ENCODE measurements around the gene NFKBIE. TPM values are rescaled to one million over a fixed set of nuclear protein-coding genes. Genes with fewer than 3 reads are reported as not detected.
A peak's percentile ranks its signal among the peaks of the same experiment; 100 is the strongest.
"Not testable (repeated sequence)": the region's sequence is repeated elsewhere in the genome, so short reads cannot be mapped to it uniquely, and the experiment has no call there.

NFKBIE gene
- total and polyA plus RNA-seq, 4 donors, result 3.7 to 4.9 (median 4.7) TPM

DNA sequence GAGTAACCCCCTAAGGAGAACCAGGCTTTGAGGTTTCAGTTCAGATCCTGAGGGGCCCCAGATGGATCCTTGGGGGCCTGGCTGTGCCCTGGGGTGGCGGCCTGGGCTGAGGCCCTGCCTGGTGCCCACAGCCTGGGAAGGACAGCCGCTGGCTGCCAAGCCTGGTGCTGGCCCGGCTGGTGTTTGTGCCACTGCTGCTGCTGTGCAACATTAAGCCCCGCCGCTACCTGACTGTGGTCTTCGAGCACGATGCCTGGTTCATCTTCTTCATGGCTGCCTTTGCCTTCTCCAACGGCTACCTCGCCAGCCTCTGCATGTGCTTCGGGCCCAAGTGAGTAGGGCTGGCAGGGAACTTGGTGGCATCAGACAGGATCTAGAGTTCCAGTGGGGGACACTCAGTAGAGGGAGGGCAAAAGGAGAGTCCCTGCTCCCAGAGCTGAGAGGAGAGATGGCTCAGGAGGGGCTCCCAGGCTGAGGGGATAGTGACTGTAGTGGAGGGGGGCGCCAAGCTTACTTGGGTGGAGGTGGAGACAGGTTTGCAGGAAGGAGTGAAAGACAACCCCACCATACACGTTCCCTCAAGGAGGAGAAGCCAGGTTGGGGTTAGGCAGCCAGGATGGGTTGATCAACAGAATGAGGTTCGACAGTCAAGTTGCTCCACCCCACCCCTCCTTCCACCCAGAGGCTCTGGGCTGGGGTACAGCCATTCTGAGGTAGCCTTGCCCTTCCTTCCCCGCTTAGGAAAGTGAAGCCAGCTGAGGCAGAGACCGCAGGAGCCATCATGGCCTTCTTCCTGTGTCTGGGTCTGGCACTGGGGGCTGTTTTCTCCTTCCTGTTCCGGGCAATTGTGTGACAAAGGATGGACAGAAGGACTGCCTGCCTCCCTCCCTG, 32.4 kb downstream of the NFKBIE start (continued):
- TF ChIP-seq ATF3 (IDR thresholded peaks at IDR 0.05) (no peak), NR2F2 (IDR thresholded peaks at IDR 0.05) (no peak)

- not testable (repeated sequence) for H3K9ac ChIP-seq (ENCODE audit: low read depth in 1 of 2, low read length in 2 of 2); H3K27ac ChIP-seq (ENCODE audit: low read depth in 1 of 2, low read length in 2 of 2); H3K9me3 ChIP-seq (ENCODE audit: control insufficient read depth in 4 of 4, low read length in 3 of 4); H3K4me3 ChIP-seq (ENCODE audit: low read depth in 1 of 3, low read length in 3 of 3); DNase-seq (ENCODE audit: low spot score); H3K27me3 ChIP-seq (ENCODE audit: control insufficient read depth in 4 of 4, insufficient read depth in 4 of 4, low read length in 3 of 4); H3K36me3 ChIP-seq (ENCODE audit: control insufficient read depth in 4 of 4, insufficient read depth in 3 of 4, low read depth in 1 of 4, low read length in 3 of 4)
- H3K4me1 ChIP-seq (ENCODE audit: control insufficient read depth in 4 of 4, insufficient read depth in 4 of 4, low read length in 3 of 4), result peaks cover 41 to 90% (median 79%) of the 10 kb centered on the region in 4 donors
- WGBS, result 92% methylated on average over 9 of the region's 9 CpGs
Measured at GRCh38 chr6:44231426-44231825, 33.9 kb downstream of the NFKBIE start.

DNA sequence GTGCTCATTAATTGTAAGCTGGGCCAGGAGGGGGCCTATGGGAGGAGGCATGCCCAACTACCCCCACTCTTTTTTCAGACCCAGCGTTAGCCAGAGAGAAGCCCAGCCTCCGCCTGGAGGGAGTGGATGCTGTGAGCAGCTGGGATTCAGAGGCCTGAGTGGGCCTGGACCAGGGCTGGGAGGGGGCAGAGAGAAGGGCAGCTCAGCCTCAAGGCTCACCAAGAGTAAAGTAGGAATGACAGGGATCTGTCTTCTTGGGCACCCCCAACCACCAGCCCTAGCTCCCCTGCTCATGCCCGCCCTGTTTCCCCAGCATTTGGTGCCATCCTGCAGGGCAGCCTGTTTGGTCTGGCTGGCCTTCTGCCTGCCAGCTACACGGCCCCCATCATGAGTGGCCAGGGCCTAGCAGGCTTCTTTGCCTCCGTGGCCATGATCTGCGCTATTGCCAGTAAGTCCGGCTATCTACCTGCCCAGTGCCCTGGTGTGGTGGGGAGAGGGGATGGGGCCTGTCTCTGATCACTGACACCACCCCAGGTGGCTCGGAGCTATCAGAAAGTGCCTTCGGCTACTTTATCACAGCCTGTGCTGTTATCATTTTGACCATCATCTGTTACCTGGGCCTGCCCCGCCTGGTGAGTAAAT, 35.2 kb downstream of the NFKBIE start:
- WGBS, result 93% methylated on average over 10 of the region's 10 CpGs
- H3K36me3 ChIP-seq (ENCODE audit: control insufficient read depth in 4 of 4, insufficient read depth in 3 of 4, low read depth in 1 of 4, low read length in 3 of 4), result peaks cover 0 to 4% (median 2%) of the 10 kb centered on the region in 4 donors
- TF ChIP-seq FOXA2 (IDR thresholded peaks at IDR 0.05) (no peak), CTCF (IDR thresholded peaks at IDR 0.05; ENCODE audit: low read depth, low read length, missing input control) (no peak), EGR1 (IDR thresholded peaks at IDR 0.05; ENCODE audit: low read depth in 2 of 2) (no peak), SP1 (IDR thresholded peaks at IDR 0.05) (no peak), YY1 (IDR thresholded peaks at IDR 0.05) (no peak), RAD21 (IDR thresholded peaks at IDR 0.05) (no peak), TAF1 (conservative IDR thresholded peaks at IDR 0.05) (no peak), REST (IDR thresholded peaks at IDR 0.05) (no peak), JUND (IDR thresholded peaks at IDR 0.05) (no peak), NR2F2 (IDR thresholded peaks at IDR 0.05) (no peak)

More for the DNA sequence above, 35.2 kb downstream of the NFKBIE start:
- H3K9ac ChIP-seq (ENCODE audit: low read depth in 1 of 2, low read length in 2 of 2), result peak overlapping the region in 1 of 2 donors; percentile 10
- DNase-seq (ENCODE audit: low spot score), result no peak
- no peaks in the 10 kb centered on the region for H3K27me3 ChIP-seq (ENCODE audit: control insufficient read depth in 4 of 4, insufficient read depth in 4 of 4, low read length in 3 of 4)
- H3K27ac ChIP-seq (ENCODE audit: low read depth in 1 of 2, low read length in 2 of 2), result peak overlapping the region; percentile 69 to 75
- H3K4me3 ChIP-seq (ENCODE audit: low read depth in 1 of 3, low read length in 3 of 3), result no peak overlapping the region
- no peaks in the 10 kb centered on the region for H3K9me3 ChIP-seq (ENCODE audit: control insufficient read depth in 4 of 4, low read length in 3 of 4)
- peaks cover 44 to 92% (median 81%) of the 10 kb centered on the region in 4 donors for H3K4me1 ChIP-seq (ENCODE audit: control insufficient read depth in 4 of 4, insufficient read depth in 4 of 4, low read length in 3 of 4)

All from liver (tissue), 9 donors.